ENCODE data around the gene ALPP. TPM values are rescaled to one million over a fixed set of nuclear protein-coding genes. Genes with fewer than 3 reads are reported as not detected.

The ALPP gene
- total and polyA plus RNA-seq, 2 donors (not counting 3 experiments of a cell fraction or from before 2014, with no cell fraction given): not detected

DNA sequence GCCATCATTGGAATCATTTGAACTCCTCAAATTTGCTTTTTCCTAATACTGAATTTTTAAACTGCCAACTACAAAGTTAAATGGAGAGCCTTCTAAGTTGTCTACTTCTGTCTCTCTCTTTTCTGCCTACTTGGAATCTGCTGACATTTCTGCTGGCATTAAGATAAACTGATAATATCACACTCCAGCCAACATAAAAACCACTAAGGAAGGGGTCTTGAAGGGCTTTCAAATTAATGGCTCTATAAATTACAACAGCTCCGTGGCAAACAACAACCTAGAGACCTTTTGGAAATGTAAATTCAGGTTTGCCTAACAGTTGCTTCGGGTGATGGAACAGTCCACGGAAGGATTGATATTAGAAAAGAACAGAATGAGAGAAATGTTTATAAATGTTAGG lies 12.1 kb downstream of the ALPP start:
- BruUV-seq (replicated peaks): no TSS peak
- no peaks in the 10 kb centered on the region for H3K9me3 ChIP-seq (replicated peaks; ENCODE audit: control insufficient read depth, insufficient read depth, low read length)
- H3K4me1 ChIP-seq (ENCODE audit: control insufficient read depth, extremely low read depth, insufficient read depth, low read length): no peaks in the 10 kb centered on the region
- H3K4me3 ChIP-seq (replicated peaks in 1 of 3; ENCODE audit: insufficient read depth in 1 of 3, low read depth in 1 of 3, low read length in 3 of 3): no peak overlapping the region
- ChIA-PET CTCF (interaction anchor here (0.9 to 1.1 kb wide), 3 partner anchors 15 to 490 kb away, joined by 3 read pairs; no protein-coding TSS in a partner anchor), POLR2A (no interaction called here)
- no peak for FAIRE-seq
- TF ChIP-seq POLR2A (IDR thresholded peaks at IDR 0.05; ENCODE audit: low read depth, low read length): no peak
- no peak for TF ChIP-seq JUN (IDR thresholded peaks at IDR 0.05; ENCODE audit: borderline replicate concordance, insufficient read depth, insufficient read length, low read depth)
- TF ChIP-seq FOS (IDR thresholded peaks at IDR 0.05; ENCODE audit: borderline replicate concordance, insufficient read depth, low read length): no peak
- TF ChIP-seq, protein P1, sequence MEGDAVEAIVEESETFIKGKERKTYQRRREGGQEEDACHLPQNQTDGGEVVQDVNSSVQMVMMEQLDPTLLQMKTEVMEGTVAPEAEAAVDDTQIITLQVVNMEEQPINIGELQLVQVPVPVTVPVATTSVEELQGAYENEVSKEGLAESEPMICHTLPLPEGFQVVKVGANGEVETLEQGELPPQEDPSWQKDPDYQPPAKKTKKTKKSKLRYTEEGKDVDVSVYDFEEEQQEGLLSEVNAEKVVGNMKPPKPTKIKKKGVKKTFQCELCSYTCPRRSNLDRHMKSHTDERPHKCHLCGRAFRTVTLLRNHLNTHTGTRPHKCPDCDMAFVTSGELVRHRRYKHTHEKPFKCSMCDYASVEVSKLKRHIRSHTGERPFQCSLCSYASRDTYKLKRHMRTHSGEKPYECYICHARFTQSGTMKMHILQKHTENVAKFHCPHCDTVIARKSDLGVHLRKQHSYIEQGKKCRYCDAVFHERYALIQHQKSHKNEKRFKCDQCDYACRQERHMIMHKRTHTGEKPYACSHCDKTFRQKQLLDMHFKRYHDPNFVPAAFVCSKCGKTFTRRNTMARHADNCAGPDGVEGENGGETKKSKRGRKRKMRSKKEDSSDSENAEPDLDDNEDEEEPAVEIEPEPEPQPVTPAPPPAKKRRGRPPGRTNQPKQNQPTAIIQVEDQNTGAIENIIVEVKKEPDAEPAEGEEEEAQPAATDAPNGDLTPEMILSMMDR (IDR thresholded peaks at IDR 0.05; ENCODE audit: extremely low read depth in 1 of 2, insufficient read depth in 1 of 2, low read depth in 1 of 2, low read length in 2 of 2): no peak
- no peak for TF ChIP-seq MAX (IDR thresholded peaks at IDR 0.05; ENCODE audit: insufficient read depth, insufficient read length)
- no peak for TF ChIP-seq MYC (IDR thresholded peaks at IDR 0.05; ENCODE audit: low read depth, low read length)
- TF ChIP-seq POLR2AphosphoS5 (IDR thresholded peaks at IDR 0.05; ENCODE audit: insufficient read depth, low read depth, low read length): no peak
- TF ChIP-seq EZH2 (IDR thresholded peaks at IDR 0.05; ENCODE audit: borderline replicate concordance, low read depth, low read length, severe bottlenecking): no peak
- TF ChIP-seq GATA2 (IDR thresholded peaks at IDR 0.05; ENCODE audit: insufficient read depth, insufficient read length, low read depth, low read length): no peak
- no peak overlapping the region for H3K27ac ChIP-seq (ENCODE audit: insufficient read depth, low read depth, low read length)
- dilution Hi-C loops (cut with MboI; ENCODE audit: extremely low pct_ligation_motif_present, low sequenced_read_pairs): no loop called here
- no peaks in the 10 kb centered on the region for H3K9me1 ChIP-seq (replicated peaks; ENCODE audit: control insufficient read depth, extremely low read depth, insufficient read depth, low read length)
- no peaks in the 10 kb centered on the region for H4K20me1 ChIP-seq (replicated peaks; ENCODE audit: control insufficient read depth, extremely low read depth, insufficient read depth, low read length)
- H3K9ac ChIP-seq (replicated peaks; ENCODE audit: extremely low read depth, insufficient read depth, low read length): no peak overlapping the region
- H3K36me3 ChIP-seq (ENCODE audit: control insufficient read depth in 2 of 2, extremely low read depth in 1 of 2, insufficient read depth in 2 of 2, low read length in 2 of 2): no peaks in the 10 kb centered on the region
- H2AFZ ChIP-seq (ENCODE audit: low read depth, low read length): no peak overlapping the region
- H3K4me2 ChIP-seq (ENCODE audit: insufficient read depth, low read length): no peak overlapping the region
- intact Hi-C loops (cut with micrococcal nuclease): no loop called here
- no peak for DNase-seq (ENCODE audit: low read depth, low spot score)
- peaks cover 48 to 52% of the 10 kb centered on the region in 2 experiments for H3K27me3 ChIP-seq (ENCODE audit: control insufficient read depth in 2 of 2, insufficient read depth in 2 of 2, low read length in 2 of 2)
- no peaks in the 10 kb centered on the region for H3K79me2 ChIP-seq (ENCODE audit: control insufficient read depth, insufficient read depth, low read length)
